Gastroesophageal sphincter (tissue), 3 donors: ENCODE data around the gene PXDC1.

ENCODE experiments used
- POLR2AphosphoS5 ChIP-seq: sonication (generic); formaldehyde crosslinking; IDR thresholded peaks from one replicate; pipeline ENCODE4 v1.6.1; 2017; ENCODE audit warnings: antibody characterized with exemption
- TF ChIP-seq, protein P1 (sequence below), 4 experiments: fragments of 200-600 bp in 2 of 4; fragments of 450-650 bp in 2 of 4; sonication (generic) in 1 of 4; IDR thresholded peaks; one replicate each; pipeline ENCODE4 v1.5.1; 2017 to 2019; ENCODE audit warnings: antibody characterized with exemption in 4 of 4, mild to moderate bottlenecking in 2 of 4, moderate library complexity in 2 of 4

GRCh38 chr6:3784885-3785744 is 33.6 kb upstream of the PXDC1 start:
- TF ChIP-seq, protein P1, sequence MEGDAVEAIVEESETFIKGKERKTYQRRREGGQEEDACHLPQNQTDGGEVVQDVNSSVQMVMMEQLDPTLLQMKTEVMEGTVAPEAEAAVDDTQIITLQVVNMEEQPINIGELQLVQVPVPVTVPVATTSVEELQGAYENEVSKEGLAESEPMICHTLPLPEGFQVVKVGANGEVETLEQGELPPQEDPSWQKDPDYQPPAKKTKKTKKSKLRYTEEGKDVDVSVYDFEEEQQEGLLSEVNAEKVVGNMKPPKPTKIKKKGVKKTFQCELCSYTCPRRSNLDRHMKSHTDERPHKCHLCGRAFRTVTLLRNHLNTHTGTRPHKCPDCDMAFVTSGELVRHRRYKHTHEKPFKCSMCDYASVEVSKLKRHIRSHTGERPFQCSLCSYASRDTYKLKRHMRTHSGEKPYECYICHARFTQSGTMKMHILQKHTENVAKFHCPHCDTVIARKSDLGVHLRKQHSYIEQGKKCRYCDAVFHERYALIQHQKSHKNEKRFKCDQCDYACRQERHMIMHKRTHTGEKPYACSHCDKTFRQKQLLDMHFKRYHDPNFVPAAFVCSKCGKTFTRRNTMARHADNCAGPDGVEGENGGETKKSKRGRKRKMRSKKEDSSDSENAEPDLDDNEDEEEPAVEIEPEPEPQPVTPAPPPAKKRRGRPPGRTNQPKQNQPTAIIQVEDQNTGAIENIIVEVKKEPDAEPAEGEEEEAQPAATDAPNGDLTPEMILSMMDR (IDR thresholded peaks at IDR 0.05) = no peak
- TF ChIP-seq POLR2AphosphoS5 = no peak
